Loucy (cell line): ENCODE measurements around the gene PDE8B.

ENCODE experiments used
- H2AFZ ChIP-seq: fragments of 200-600 bp; sonication (generic); 2 replicates; pipeline ENCODE4 v1.6.0; 2016; ENCODE audit warnings: antibody characterized with exemption, mild to moderate bottlenecking, low read length, moderate library complexity
- H3F3A ChIP-seq: fragments of 200-600 bp; 2 replicates; pipeline ENCODE4 v1.6.0; 2016; ENCODE audit warnings: antibody characterized with exemption, low read depth, mild to moderate bottlenecking
- H3K27me3 ChIP-seq: fragments of 200-600 bp; sonication (generic); 2 replicates; pipeline ENCODE4 v1.6.1; 2014; ENCODE audit warnings: low read length, mild to moderate bottlenecking; ENCODE audit not compliant: insufficient read depth, poor library complexity, severe bottlenecking
- H3K36me3 ChIP-seq: fragments of 200-600 bp; sonication (generic); 2 replicates; pipeline ENCODE4 v1.6.1; 2016; ENCODE audit warnings: low read length; ENCODE audit not compliant: insufficient read depth
- H3K4me1 ChIP-seq: fragments of 200-600 bp; sonication (generic); 2 replicates; pipeline ENCODE4 v1.5.1; 2014; ENCODE audit warnings: low read length, mild to moderate bottlenecking; ENCODE audit not compliant: insufficient read depth, poor library complexity, severe bottlenecking
- H3K4me2 ChIP-seq: fragments of 200-600 bp; sonication (generic); 2 replicates; pipeline ENCODE4 v1.6.0; 2014; ENCODE audit warnings: antibody characterized with exemption, low read length, low read depth, mild to moderate bottlenecking; ENCODE audit not compliant: poor library complexity, severe bottlenecking
- H3K4me3 ChIP-seq: fragments of 200-600 bp; sonication (generic); 2 replicates; pipeline ENCODE4 v1.5.1; 2014; ENCODE audit warnings: low read length, mild to moderate bottlenecking, mixed read lengths; ENCODE audit not compliant: poor library complexity, severe bottlenecking
- H3K79me2 ChIP-seq: fragments of 200-600 bp; sonication (generic); 2 replicates; pipeline ENCODE4 v1.6.1; 2014; ENCODE audit warnings: low read length; ENCODE audit not compliant: insufficient read depth
- H3K9ac ChIP-seq: fragments of 200-600 bp; sonication (generic); 2 replicates; pipeline ENCODE4 v1.6.0; 2014; ENCODE audit warnings: mild to moderate bottlenecking, low read depth, low read length, moderate library complexity; ENCODE audit not compliant: poor library complexity, severe bottlenecking
- H3K9me2 ChIP-seq: fragments of 200-600 bp; sonication (generic); replicated peaks from 2 replicates; pipeline ENCODE4 v1.6.1; 2016; ENCODE audit warnings: low read depth, low read length, mixed read lengths
- H3K9me3 ChIP-seq: fragments of 200-600 bp; sonication (generic); 2 replicates; pipeline ENCODE4 v1.6.1; 2014; ENCODE audit warnings: mild to moderate bottlenecking, antibody characterized with exemption, low read length, low read depth; ENCODE audit not compliant: insufficient read depth
- H4K20me1 ChIP-seq: fragments of 200-600 bp; sonication (generic); 2 replicates; pipeline ENCODE4 v1.6.0; 2014; ENCODE audit warnings: antibody characterized with exemption, low read length, mild to moderate bottlenecking; ENCODE audit not compliant: insufficient read depth, poor library complexity, severe bottlenecking
- CTCF ChIP-seq: fragments of 200-600 bp; sonication (generic); conservative IDR thresholded peaks from 2 replicates; pipeline ENCODE4 v1.5.1; 2014; ENCODE audit warnings: mild to moderate bottlenecking, antibody characterized with exemption, low read length
- EZH2phosphoT487 ChIP-seq: fragments of 200-600 bp; IDR thresholded peaks from 2 replicates; pipeline ENCODE4 v1.6.1; 2018; ENCODE audit warnings: antibody characterized with exemption, mild to moderate bottlenecking, moderate library complexity, borderline replicate concordance

The PDE8B gene

GRCh38 chr5:77262697-77263096, 52.2 kb downstream of the PDE8B start:
- TF ChIP-seq CTCF (no peak), EZH2phosphoT487 (no peak)
- H3K27me3 ChIP-seq: no peaks in the 10 kb centered on the region
- no peaks in the 10 kb centered on the region for H4K20me1 ChIP-seq
- H3K9me2 ChIP-seq: no peaks in the 10 kb centered on the region
- H3K4me3 ChIP-seq: no peak overlapping the region
- no peaks in the 10 kb centered on the region for H3K79me2 ChIP-seq
- no peak overlapping the region for H3K9ac ChIP-seq
- no peak overlapping the region for H2AFZ ChIP-seq
- no peak overlapping the region for H3K4me2 ChIP-seq
- no peaks in the 10 kb centered on the region for H3K9me3 ChIP-seq
- H3K4me1 ChIP-seq: no peaks in the 10 kb centered on the region
- no peaks in the 10 kb centered on the region for H3K36me3 ChIP-seq
- H3F3A ChIP-seq: no peaks in the 10 kb centered on the region

- Histone ChIP-seq H3K9me2 (no peaks in the 10 kb centered on the region), H3K4me3 (no peak overlapping the region), H3K9ac (no peak overlapping the region), H3K27me3 (no peaks in the 10 kb centered on the region), H3K4me1 (no peaks in the 10 kb centered on the region), H3F3A (no peaks in the 10 kb centered on the region), H3K9me3 (no peaks in the 10 kb centered on the region), H3K4me2 (no peak overlapping the region), H4K20me1 (no peaks in the 10 kb centered on the region), H3K79me2 (no peaks in the 10 kb centered on the region), H2AFZ (no peak overlapping the region), H3K36me3 (no peaks in the 10 kb centered on the region)
- TF ChIP-seq CTCF: no peak
- no peak for TF ChIP-seq EZH2phosphoT487
Measured at GRCh38 chr5:77266291-77266690, 55.8 kb downstream of the PDE8B start.

GRCh38 chr5:77267496-77267895, 57.0 kb downstream of the PDE8B start:
- no peak for TF ChIP-seq CTCF
- no peak for TF ChIP-seq EZH2phosphoT487
- H3K4me2 ChIP-seq: no peak overlapping the region

More at GRCh38 chr5:77267496-77267895, 57.0 kb downstream of the PDE8B start:
- Histone ChIP-seq H3K27me3 (no peaks in the 10 kb centered on the region), H3K9me2 (no peaks in the 10 kb centered on the region), H4K20me1 (no peaks in the 10 kb centered on the region), H3K36me3 (no peaks in the 10 kb centered on the region), H3F3A (no peaks in the 10 kb centered on the region), H3K9ac (no peak overlapping the region), H3K4me3 (no peak overlapping the region), H3K4me1 (no peaks in the 10 kb centered on the region), H2AFZ (no peak overlapping the region), H3K79me2 (no peaks in the 10 kb centered on the region), H3K9me3 (no peaks in the 10 kb centered on the region)
